H1 (cell line): Measurements from ENCODE around the gene PNMA6E. TPM values are rescaled to one million over a fixed set of nuclear protein-coding genes. Genes with fewer than 3 reads are reported as not detected.
A peak's percentile ranks its signal among the peaks of the same experiment; 100 is the strongest.

Source experiments
- CTCF ChIA-PET: fragments of 300-600 bp; sonication (Branson Sonifier 250); formaldehyde crosslinking; loops from one replicate; lab custom pipeline; 2021; ENCODE audit not compliant: partially characterized antibody; lab: Charles Lee
- POLR2A ChIA-PET: fragments of 300-600 bp; sonication (Branson Sonifier 250); formaldehyde crosslinking; loops from one replicate; lab custom pipeline; 2021; ENCODE audit warnings: inconsistent platforms; ENCODE audit not compliant: partially characterized antibody; lab: Charles Lee
- DNase-seq, 2 experiments: peaks; one replicate each; pipeline versions ENCODE4 v3.0.0 to v3.0.0-alpha.2; 2010 to 2022; ENCODE audit warnings: low spot score in 2 of 2, low read depth in 1 of 2, mixed read lengths in 1 of 2
- FAIRE-seq: peaks from 2 replicates; lab custom pipeline; 2011; peaks lifted over from hg19 to GRCh38; lab: Jason Lieb, UNC
- H2AFZ ChIP-seq: 2 replicates; pipeline ENCODE4 v1.8.1; 2012; ENCODE audit warnings: low read length, inconsistent platforms
- H2AK5ac ChIP-seq: 2 replicates; pipeline ENCODE4 v1.6.1; 2013; ENCODE audit warnings: low read depth, low read length
- H2BK120ac ChIP-seq: replicated peaks from 2 replicates; pipeline ENCODE3; 2013; ENCODE audit warnings: low read depth, low read length, inconsistent platforms
- H2BK12ac ChIP-seq: 2 replicates; pipeline ENCODE4 v1.6.1; 2013; ENCODE audit warnings: low read depth, low read length
- H2BK15ac ChIP-seq: 2 replicates; pipeline ENCODE4 v1.6.1; 2013; ENCODE audit warnings: low read length
- H2BK20ac ChIP-seq: 2 replicates; pipeline ENCODE4 v1.6.1; 2013; ENCODE audit warnings: low read length
- H2BK5ac ChIP-seq: 2 replicates; pipeline ENCODE4 v1.6.1; 2013; ENCODE audit warnings: low read depth, low read length
- H3K14ac ChIP-seq: 2 replicates; pipeline ENCODE4 v1.6.1; 2013; ENCODE audit warnings: inconsistent platforms; ENCODE audit not compliant: insufficient read length
- H3K18ac ChIP-seq: 2 replicates; pipeline ENCODE4 v1.6.1; 2013; ENCODE audit warnings: low read length; ENCODE audit errors: extremely low read depth
- H3K23ac ChIP-seq: 2 replicates; pipeline ENCODE4 v1.6.1; 2013; ENCODE audit warnings: inconsistent platforms; ENCODE audit not compliant: insufficient read length
- H3K23me2 ChIP-seq: 2 replicates; pipeline ENCODE4 v1.6.1; 2013; ENCODE audit warnings: low read depth, low read length
- H3K27ac ChIP-seq: 2 replicates; pipeline ENCODE4 v1.6.1; 2011; ENCODE audit warnings: low read depth, low read length, inconsistent platforms
- H3K27me3 ChIP-seq, 4 experiments: replicated peaks in 1 of 4; 1 replicate in 1 of 4; 2 replicates in 3 of 4; pipeline versions ENCODE4 v1.6.1 to v1.8.1; 2011 to 2013; ENCODE audit warnings: low read length in 3 of 4, mild to moderate bottlenecking in 3 of 4, inconsistent platforms in 2 of 4, mixed read lengths in 2 of 4, moderate library complexity in 1 of 4; ENCODE audit not compliant: control insufficient read depth in 3 of 4, insufficient read depth in 3 of 4; ENCODE audit errors: extremely low read depth in 1 of 4
- H3K36me3 ChIP-seq, 4 experiments: 2 replicates each; pipeline versions ENCODE4 v1.6.1 to v1.8.1; 2011 to 2013; ENCODE audit warnings: mild to moderate bottlenecking in 4 of 4, low read length in 3 of 4, moderate library complexity in 2 of 4, control low read depth in 1 of 4, inconsistent platforms in 1 of 4; ENCODE audit not compliant: insufficient read depth in 4 of 4, control insufficient read depth in 2 of 4
- H3K4ac ChIP-seq: replicated peaks from 2 replicates; pipeline ENCODE3; 2013; ENCODE audit warnings: low read length, low read depth, mixed read lengths, inconsistent platforms; ENCODE audit not compliant: insufficient read length
- H3K4me1 ChIP-seq, 4 experiments: replicated peaks in 1 of 4; 1 replicate in 1 of 4; 2 replicates in 3 of 4; pipeline versions ENCODE4 v1.6.1 to v1.8.1; 2011 to 2013; ENCODE audit warnings: low read length in 3 of 4, inconsistent platforms in 2 of 4, mixed read lengths in 1 of 4; ENCODE audit not compliant: insufficient read depth in 4 of 4, control insufficient read depth in 3 of 4
- H3K4me2 ChIP-seq, 2 experiments: 2 replicates each; pipeline versions ENCODE4 v1.6.1 to v1.8.1; 2011 to 2013; ENCODE audit warnings: low read depth in 2 of 2, low read length in 2 of 2, control low read depth in 1 of 2, inconsistent platforms in 1 of 2, mild to moderate bottlenecking in 1 of 2; ENCODE audit not compliant: insufficient read depth in 1 of 2
- H3K4me3 ChIP-seq, 4 experiments: fragments of 200-600, 300-600 bp in 1 of 4; sonication (generic), shearing (Covaris generic), sonication (Bioruptor Twin) in 1 of 4; 2 replicates each; pipeline versions ENCODE4 v1.5.1 to v1.8.1; 2011 to 2016; ENCODE audit warnings: low read length in 4 of 4, low read depth in 3 of 4, control low read depth in 2 of 4, inconsistent platforms in 2 of 4, mild to moderate bottlenecking in 2 of 4, mixed read lengths in 1 of 4, moderate library complexity in 1 of 4; ENCODE audit not compliant: insufficient read depth in 2 of 4; ENCODE audit errors: extremely low read depth in 1 of 4
- H3K56ac ChIP-seq: replicated peaks from 2 replicates; pipeline ENCODE3; 2013; ENCODE audit warnings: low read depth, mild to moderate bottlenecking, mixed read lengths, low read length, inconsistent platforms; ENCODE audit not compliant: insufficient read length
- H3K79me1 ChIP-seq: 2 replicates; pipeline ENCODE4 v1.6.1; 2013; ENCODE audit warnings: low read depth, low read length, control low read depth
- H3K79me2 ChIP-seq, 2 experiments: 2 replicates each; pipeline versions ENCODE4 v1.6.1 to v1.8.1; 2012 to 2013; ENCODE audit warnings: low read length in 2 of 2, mild to moderate bottlenecking in 2 of 2, inconsistent platforms in 1 of 2; ENCODE audit not compliant: insufficient read depth in 2 of 2, control insufficient read depth in 1 of 2
- H3K9ac ChIP-seq, 4 experiments: replicated peaks in 1 of 4; 1 replicate in 1 of 4; 2 replicates in 3 of 4; pipeline versions ENCODE4 v1.6.1 to v1.8.1; 2011 to 2013; ENCODE audit warnings: low read depth in 3 of 4, low read length in 3 of 4, control low read depth in 2 of 4, mild to moderate bottlenecking in 2 of 4, moderate library complexity in 2 of 4, inconsistent platforms in 1 of 4; ENCODE audit errors: extremely low read depth in 1 of 4
- H3K9me3 ChIP-seq, 2 experiments: 2 replicates each; pipeline versions ENCODE4 v1.6.1 to v1.8.1; 2012 to 2013; ENCODE audit warnings: mild to moderate bottlenecking in 2 of 2, moderate library complexity in 2 of 2, control low read depth in 1 of 2, inconsistent platforms in 1 of 2, low read depth in 1 of 2, low read length in 1 of 2, mixed read lengths in 1 of 2; ENCODE audit not compliant: insufficient read depth in 2 of 2
- H4K20me1 ChIP-seq, 2 experiments: replicated peaks in 1 of 2; 2 replicates each; pipeline versions ENCODE3 to v1.8.1; 2011 to 2013; ENCODE audit warnings: inconsistent platforms in 2 of 2, low read length in 2 of 2, mild to moderate bottlenecking in 1 of 2; ENCODE audit not compliant: insufficient read depth in 2 of 2, control insufficient read depth in 1 of 2
- H4K5ac ChIP-seq: 2 replicates; pipeline ENCODE4 v1.6.1; 2013; ENCODE audit warnings: low read length, low read depth, mixed read lengths, inconsistent platforms; ENCODE audit not compliant: insufficient read length
- H4K8ac ChIP-seq: 2 replicates; pipeline ENCODE4 v1.8.0; 2013; ENCODE audit warnings: mild to moderate bottlenecking, moderate library complexity, low read length, inconsistent platforms; ENCODE audit not compliant: insufficient read depth; ENCODE audit errors: extremely low read depth
- H4K91ac ChIP-seq: replicated peaks from 2 replicates; pipeline ENCODE3; 2013; ENCODE audit warnings: low read length, mixed read lengths, inconsistent platforms; ENCODE audit not compliant: insufficient read length
- CREB1 ChIP-seq: IDR thresholded peaks from 2 replicates; pipeline ENCODE4 v1.6.1; 2012; ENCODE audit warnings: inconsistent platforms
- KDM5A ChIP-seq: fragments of 200-600 bp; IDR thresholded peaks from 2 replicates; pipeline ENCODE4 v1.7.1; 2012; ENCODE audit warnings: mild to moderate bottlenecking, low read length, inconsistent platforms, mixed read lengths
- PHF8 ChIP-seq: fragments of 200-600 bp; sonication (generic); conservative IDR thresholded peaks from 2 replicates; pipeline ENCODE4 v1.7.1; 2012; ENCODE audit warnings: low read depth, mild to moderate bottlenecking, inconsistent platforms, low read length, moderate library complexity
- SRF ChIP-seq: IDR thresholded peaks from 2 replicates; pipeline ENCODE4 v1.6.1; 2011; ENCODE audit warnings: mild to moderate bottlenecking, low read depth, low read length, moderate library complexity
- TAF7 ChIP-seq: optimal IDR thresholded peaks from 2 replicates; pipeline ENCODE3; 2011; ENCODE audit warnings: low read depth, mild to moderate bottlenecking, inconsistent platforms, low read length, moderate library complexity, borderline replicate concordance
- WGBS, 2 experiments: shearing (Covaris generic) in 1 of 2; methylation state at CpG; one replicate each; pipeline versions ENCODE4 v1.1.6 to v1.1.7; 2013 to 2015; ENCODE audit warnings: low lambda C conversion rate in 2 of 2, mixed read lengths in 2 of 2, inconsistent platforms in 1 of 2, low coverage in 1 of 2, missing lambda C conversion rate in 1 of 2; ENCODE audit not compliant: insufficient replicate concordance in 2 of 2, insufficient coverage in 1 of 2, insufficient read length in 1 of 2; ENCODE audit errors: extremely low coverage in 1 of 2, missing lambda C conversion rate in 1 of 2; 5-methylcytosine and 5-hydroxymethylcytosine counted together
- polyA plus RNA-seq, 7 experiments: library from polyadenylated mRNA; depleted of rRNA in 3 of 7; stranded (reverse) in 5 of 7; unstranded in 2 of 7; fragments of >200 nt in 5 of 7; fragments of 200-250 nt in 2 of 7; gene quantifications; 1 replicate in 5 of 7; 2 replicates in 1 of 7; 4 replicates in 1 of 7; pipeline versions ENCODE4 v1.2.1 to v1.2.3, GENCODE V29; 2011 to 2013; ENCODE audit warnings: missing spikeins in 2 of 7, mixed read lengths in 2 of 7
- total RNA-seq: library from RNA; stranded (reverse); fragmentation: NEBNext Ultra II Directional; extraction: Animal tissue kit (Norgen Biotek cat#: 25700); gene quantifications from 2 replicates; pipeline ENCODE4 v1.2.1, GENCODE V29; 2021

The PNMA6E gene
- total and polyA plus RNA-seq, 2 of the 8 experiments (the other 6 are each of a cell fraction or from before 2014, with no cell fraction given) = not detected

DNA sequence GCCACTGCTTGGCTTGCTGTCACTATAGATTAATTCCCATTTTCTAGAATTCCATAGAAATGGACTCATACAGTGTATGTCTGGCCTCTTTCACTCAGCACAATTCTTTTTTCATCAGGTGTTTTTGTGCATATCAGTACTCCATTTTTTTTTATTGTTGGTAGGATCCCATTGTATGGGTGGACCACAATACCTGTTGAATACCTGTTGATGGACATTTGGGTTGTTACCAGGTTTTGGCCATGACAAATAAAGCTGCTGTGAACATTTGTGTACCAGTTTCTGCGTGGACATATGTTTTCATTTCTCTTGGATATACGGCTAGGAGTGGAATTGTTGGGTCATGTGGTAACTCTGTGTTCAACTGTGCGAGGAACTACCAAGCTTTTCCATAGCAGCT lies 25.1 kb upstream of the PNMA6E start:
- 0 out of 7 replicates have a peak, but pooled peaks cover 0 to 2% (median 0%) of the 10 kb centered on the region in 4 experiments for H3K4me1 ChIP-seq
- no peaks in the 10 kb centered on the region for H3K79me1 ChIP-seq
- H3K9ac ChIP-seq = no peak overlapping the region
- ChIA-PET CTCF (no interaction called here), POLR2A (no interaction called here)
- WGBS, 2 experiments = 96% methylated on average over 3 of the region's 3 CpGs; no CpG with 5 or more reads in 1 of the 2 experiments
- no peak for DNase-seq
- peak; percentile 65 for FAIRE-seq
- no peaks in the 10 kb centered on the region for H3K23me2 ChIP-seq
- H3K36me3 ChIP-seq = no peaks in the 10 kb centered on the region
- H3K14ac ChIP-seq = no peak overlapping the region
- no peak overlapping the region for H2BK20ac ChIP-seq
- H2BK120ac ChIP-seq = no peak overlapping the region
- H3K4me2 ChIP-seq = no peak overlapping the region
- H3K4ac ChIP-seq = no peak overlapping the region
- H3K56ac ChIP-seq = no peak overlapping the region
- H2BK12ac ChIP-seq = no peak overlapping the region
- H3K9me3 ChIP-seq = no peaks in the 10 kb centered on the region
- no peaks in the 10 kb centered on the region for H3K27me3 ChIP-seq
- no peak overlapping the region for H3K23ac ChIP-seq
- no peak overlapping the region for H4K8ac ChIP-seq
- no peak overlapping the region for H3K27ac ChIP-seq
- no peak overlapping the region for H3K18ac ChIP-seq
- no peak overlapping the region for H2BK15ac ChIP-seq
- H4K20me1 ChIP-seq = no peaks in the 10 kb centered on the region
- H2BK5ac ChIP-seq = no peak overlapping the region
- H2AK5ac ChIP-seq = no peak overlapping the region
- no peaks in the 10 kb centered on the region for H3K79me2 ChIP-seq
- no peak overlapping the region for H4K91ac ChIP-seq
- H4K5ac ChIP-seq = no peak overlapping the region
- TF ChIP-seq TAF7 (no peak), PHF8 (no peak), CREB1 (no peak), KDM5A (no peak), SRF (no peak)
- no peak overlapping the region for H2AFZ ChIP-seq
- no peak overlapping the region for H3K4me3 ChIP-seq
